NB4 (cell line): Measurements from ENCODE around the gene ZNF23.

ENCODE experiments used
- MYC ChIP-seq: IDR thresholded peaks from 2 replicates; pipeline ENCODE4 v1.6.1; 2011; ENCODE audit warnings: low read depth, low read length
- POLR2A ChIP-seq: IDR thresholded peaks from 2 replicates; pipeline ENCODE4 v1.6.1; 2011; ENCODE audit warnings: mild to moderate bottlenecking; ENCODE audit not compliant: insufficient read length; ENCODE audit errors: extremely low read depth
- TF ChIP-seq, protein P1 (sequence below): IDR thresholded peaks from one replicate; pipeline ENCODE4 v1.5.1; 2012; ENCODE audit warnings: low read depth, low read length
- TF ChIP-seq, protein P2 (sequence below): IDR thresholded peaks from 2 replicates; pipeline ENCODE4 v1.6.1; 2011; ENCODE audit warnings: low read depth, low read length

DNA sequence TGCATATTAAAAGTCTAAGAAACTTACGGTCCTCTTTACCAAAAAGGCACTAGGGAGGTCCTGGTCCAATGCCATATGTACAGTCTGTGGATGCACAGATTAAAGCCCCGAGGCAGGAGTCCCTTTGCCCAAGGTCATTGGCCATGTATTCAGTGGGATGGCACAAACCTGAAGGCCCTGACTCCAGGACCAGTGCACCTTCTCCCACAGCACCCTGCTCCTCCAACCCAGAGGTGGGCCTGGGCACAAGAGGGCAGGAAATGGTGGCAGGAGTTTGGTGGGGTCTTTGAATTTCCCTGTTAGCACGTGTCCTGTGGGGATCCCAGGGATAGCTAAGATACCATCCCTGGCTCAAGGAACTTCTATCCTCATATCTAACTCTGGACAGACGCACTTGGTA lies 48.7 kb downstream of the ZNF23 start:
- TF ChIP-seq, protein P1, sequence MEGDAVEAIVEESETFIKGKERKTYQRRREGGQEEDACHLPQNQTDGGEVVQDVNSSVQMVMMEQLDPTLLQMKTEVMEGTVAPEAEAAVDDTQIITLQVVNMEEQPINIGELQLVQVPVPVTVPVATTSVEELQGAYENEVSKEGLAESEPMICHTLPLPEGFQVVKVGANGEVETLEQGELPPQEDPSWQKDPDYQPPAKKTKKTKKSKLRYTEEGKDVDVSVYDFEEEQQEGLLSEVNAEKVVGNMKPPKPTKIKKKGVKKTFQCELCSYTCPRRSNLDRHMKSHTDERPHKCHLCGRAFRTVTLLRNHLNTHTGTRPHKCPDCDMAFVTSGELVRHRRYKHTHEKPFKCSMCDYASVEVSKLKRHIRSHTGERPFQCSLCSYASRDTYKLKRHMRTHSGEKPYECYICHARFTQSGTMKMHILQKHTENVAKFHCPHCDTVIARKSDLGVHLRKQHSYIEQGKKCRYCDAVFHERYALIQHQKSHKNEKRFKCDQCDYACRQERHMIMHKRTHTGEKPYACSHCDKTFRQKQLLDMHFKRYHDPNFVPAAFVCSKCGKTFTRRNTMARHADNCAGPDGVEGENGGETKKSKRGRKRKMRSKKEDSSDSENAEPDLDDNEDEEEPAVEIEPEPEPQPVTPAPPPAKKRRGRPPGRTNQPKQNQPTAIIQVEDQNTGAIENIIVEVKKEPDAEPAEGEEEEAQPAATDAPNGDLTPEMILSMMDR = no peak
- TF ChIP-seq POLR2A = no peak
- TF ChIP-seq MYC = no peak
- TF ChIP-seq, protein P2, sequence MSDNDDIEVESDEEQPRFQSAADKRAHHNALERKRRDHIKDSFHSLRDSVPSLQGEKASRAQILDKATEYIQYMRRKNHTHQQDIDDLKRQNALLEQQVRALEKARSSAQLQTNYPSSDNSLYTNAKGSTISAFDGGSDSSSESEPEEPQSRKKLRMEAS = no peak
